GM18873 (cell line): ENCODE data around the gene JAM3.
"Not testable (repeated sequence)": the region's sequence is repeated elsewhere in the genome, so short reads cannot be mapped to it uniquely, and the experiment has no call there.

ENCODE experiments used
- ATAC-seq: cut with Tn5 transposase; IDR thresholded peaks from one replicate; pipeline ENCODE4 v1.9.1; 2021; ENCODE audit warnings: mild to moderate bottlenecking, moderate library complexity, moderate number of reproducible peaks; ENCODE audit not compliant: unreplicated experiment, low FRiP score

JAM3 gene

GRCh38 chr11:134170177-134170918 lies 101.5 kb downstream of the JAM3 start:
- no peak for ATAC-seq

- ATAC-seq = no peak
These were observed 102.0 kb downstream of the JAM3 start for GRCh38 chr11:134170919-134171281.

GRCh38 chr11:134171951-134172350 lies 103.1 kb downstream of the JAM3 start:
- ATAC-seq = no peak

- ATAC-seq = no peak
These were observed 104.4 kb downstream of the JAM3 start for GRCh38 chr11:134173296-134173695.

GRCh38 chr11:134176284-134176683 lies 107.4 kb downstream of the JAM3 start:
- ATAC-seq = no peak

- no peak for ATAC-seq
These were observed 109.3 kb downstream of the JAM3 start for GRCh38 chr11:134178032-134178674.

DNA sequence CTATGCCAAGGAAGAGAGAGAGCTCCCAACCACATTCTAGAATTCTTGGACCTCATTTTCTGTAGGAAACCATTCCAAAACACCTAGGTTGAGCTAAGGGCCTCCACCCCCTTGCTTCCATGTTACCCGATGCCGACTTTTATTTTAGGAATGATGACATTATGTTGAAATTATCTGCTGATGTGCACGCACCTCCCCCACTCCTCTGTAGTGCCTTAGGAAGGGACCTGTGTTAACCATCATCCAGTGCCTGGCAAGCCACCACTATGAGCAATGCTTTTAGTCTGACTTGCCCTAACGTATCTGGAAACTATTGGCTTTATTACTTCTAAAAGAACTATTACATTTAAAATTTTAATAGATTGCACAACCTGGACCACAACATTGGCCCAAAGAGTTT lies 112.8 kb downstream of the JAM3 start:
- ATAC-seq = no peak

GRCh38 chr11:134188092-134188491 lies 119.2 kb downstream of the JAM3 start:
- ATAC-seq = not testable (repeated sequence)

- ATAC-seq = no peak
These were observed 127.9 kb downstream of the JAM3 start for GRCh38 chr11:134196756-134197155.

DNA sequence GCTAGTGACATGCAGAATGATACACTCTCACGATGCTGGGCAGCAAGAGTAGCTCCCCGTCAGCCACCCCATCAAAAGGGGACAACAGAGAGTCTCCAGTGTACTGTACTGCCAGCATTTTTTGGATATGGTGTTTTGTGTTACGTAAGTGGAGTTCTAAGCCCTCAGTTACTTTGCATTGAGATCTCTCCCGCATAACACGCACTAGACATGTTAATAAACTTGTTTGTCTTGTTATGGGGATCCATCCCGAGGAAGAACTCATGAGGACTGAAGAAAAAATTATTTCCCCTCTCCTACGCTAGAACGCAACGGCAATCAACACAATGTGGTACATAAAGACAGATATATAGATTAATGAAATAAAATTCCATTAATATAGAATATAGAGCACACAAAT lies 130.7 kb downstream of the JAM3 start:
- ATAC-seq = no peak

GRCh38 chr11:134200688-134201087 lies 131.8 kb downstream of the JAM3 start:
- ATAC-seq = no peak
